ENCODE results near the gene METTL27.
"Not testable (repeated sequence)": the region's sequence is repeated elsewhere in the genome, so short reads cannot be mapped to it uniquely, and the experiment has no call there.

Gene METTL27

DNA sequence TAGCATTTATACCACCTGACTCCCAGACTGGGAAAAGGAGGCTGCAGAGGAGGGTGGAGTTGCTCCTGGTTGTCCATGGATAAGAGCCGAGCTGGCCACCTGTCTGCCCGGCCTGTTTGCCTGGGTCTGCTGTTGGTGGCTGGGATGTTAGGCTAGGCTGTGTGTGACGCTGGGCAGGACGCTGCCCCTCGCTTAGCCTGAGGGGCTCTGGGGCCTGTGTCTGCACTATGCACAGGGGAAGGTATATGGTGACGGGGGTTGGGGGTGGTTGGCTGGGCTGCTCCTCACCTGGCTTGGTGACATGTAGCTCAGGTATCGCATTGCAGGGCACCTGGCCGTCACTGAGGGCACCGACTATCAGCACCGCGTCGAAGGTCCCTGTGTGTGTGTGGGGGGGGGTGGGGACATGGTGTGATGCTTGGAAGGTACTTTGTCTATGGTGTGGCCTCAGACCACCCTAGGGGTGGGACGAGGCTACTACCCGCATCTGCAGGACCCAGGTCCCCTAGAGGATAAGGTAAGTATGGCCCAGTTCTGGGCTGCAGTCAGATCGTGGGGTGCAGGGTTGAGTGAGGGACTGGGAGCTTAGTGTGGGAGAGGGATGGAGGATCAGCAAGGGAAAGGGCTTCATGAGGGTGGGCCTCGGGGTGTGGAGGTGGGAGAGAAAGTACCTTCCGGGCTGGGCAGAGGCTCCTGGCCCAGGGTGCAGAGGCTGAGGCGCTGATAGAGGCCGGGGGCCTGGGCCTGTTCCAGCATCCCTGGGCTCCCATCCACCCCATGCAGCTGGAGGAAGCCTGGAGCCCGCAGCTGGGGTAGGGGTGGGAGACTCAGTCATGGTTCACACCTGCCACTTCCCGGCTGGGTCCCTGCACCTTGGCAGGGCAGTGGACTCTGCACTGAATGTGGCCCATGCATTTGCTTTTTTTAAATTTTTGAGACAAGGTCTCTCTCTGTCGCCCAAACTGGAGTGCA lies 2.3 kb downstream of the METTL27 start:
- in situ Hi-C loops (cut with HindIII; ENCODE audit: low sequenced_read_pairs) = no loop called here

DNA sequence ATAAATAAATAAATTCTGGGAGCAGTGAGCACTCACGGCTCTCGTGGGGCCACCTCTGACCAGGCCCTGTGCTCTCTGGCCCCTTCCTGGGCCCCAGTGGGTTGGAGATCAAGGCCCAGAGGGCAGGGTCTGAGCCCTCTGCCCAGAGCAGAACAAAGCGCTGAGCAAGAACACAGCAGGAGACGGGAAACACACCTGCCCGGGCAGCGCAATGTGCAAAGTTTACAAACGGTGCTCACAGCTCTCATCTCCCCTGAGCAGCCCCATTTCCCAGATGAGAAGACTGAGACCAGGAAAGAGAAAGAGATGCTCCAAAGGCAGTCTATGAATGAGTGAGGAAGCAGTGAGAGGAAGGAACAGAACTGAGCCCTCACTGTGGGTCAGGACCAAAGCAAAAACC lies 3.0 kb downstream of the METTL27 start:
- in situ Hi-C loops (cut with HindIII; ENCODE audit: low sequenced_read_pairs) = no loop called here

DNA sequence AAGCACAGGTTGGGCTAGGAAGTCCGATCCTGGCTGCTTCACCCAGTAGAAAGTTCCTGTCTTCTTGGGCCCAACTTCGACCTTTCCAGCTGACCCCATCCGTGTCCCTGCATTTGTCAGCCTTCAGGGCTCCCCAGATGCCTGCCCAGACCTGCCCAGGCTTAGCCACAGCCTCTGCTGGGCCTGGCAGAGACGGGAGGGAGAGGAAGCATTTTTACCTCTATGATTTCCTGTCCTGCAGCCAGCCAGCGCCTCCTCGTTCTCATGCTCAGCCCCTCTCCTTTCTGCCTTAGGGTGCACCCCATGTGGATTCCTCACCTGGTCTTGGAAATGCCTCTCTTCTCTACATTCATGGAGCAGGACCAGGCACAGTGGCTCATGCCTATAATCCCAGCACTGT lies 3.7 kb downstream of the METTL27 start:
- in situ Hi-C loops (cut with HindIII; ENCODE audit: low sequenced_read_pairs) = no loop called here

DNA sequence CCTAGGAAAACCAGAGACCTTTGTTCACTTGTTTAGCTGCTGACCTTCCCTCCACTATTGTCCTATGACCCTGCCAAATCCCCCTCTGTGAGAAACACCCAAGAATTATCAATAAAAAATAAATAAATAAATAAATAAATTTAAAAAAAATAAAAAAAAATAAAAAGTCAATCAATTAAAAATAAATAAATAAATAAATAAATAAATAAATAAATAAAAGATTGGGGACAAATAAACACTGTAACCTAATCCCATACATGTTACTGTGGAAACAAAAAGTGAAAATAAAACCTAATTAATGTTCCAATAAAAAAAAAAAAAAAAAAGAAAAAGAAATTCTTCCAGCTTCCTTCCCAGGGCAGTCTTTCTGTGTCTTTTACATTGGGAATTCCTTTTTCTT lies 5.1 kb downstream of the METTL27 start:
- in situ Hi-C loops (cut with HindIII; ENCODE audit: low sequenced_read_pairs) = not testable (repeated sequence)

DNA sequence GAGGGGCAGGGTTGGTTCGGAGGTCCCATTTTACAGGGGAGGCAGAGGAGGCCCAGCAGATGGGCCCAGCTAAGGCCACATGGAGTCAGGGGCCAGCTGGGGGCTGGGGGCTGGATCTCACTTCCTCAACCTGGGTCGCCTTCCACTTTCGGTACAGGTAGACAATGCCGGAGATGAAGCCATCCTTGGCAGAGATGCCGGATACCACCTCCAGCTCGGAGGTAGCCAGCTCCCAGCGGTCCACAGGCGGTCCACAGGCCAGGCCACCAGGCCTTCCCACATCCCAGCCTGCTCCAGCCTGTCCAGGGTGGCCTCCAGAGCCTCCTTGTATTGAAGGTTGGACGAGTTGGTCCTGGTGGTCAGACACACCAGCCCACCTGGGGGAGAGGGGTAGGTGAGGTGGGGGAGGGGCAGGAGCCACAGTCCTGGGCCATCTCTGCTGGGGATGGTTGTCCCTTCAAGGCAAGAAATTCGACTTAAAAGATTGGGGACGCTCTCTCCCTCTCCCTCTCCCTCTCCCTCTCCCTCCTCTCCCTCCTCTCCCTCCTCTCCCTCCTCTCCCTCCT lies 7.6 kb downstream of the METTL27 start:
- in situ Hi-C loops (cut with HindIII; ENCODE audit: low sequenced_read_pairs) = no loop called here

DNA sequence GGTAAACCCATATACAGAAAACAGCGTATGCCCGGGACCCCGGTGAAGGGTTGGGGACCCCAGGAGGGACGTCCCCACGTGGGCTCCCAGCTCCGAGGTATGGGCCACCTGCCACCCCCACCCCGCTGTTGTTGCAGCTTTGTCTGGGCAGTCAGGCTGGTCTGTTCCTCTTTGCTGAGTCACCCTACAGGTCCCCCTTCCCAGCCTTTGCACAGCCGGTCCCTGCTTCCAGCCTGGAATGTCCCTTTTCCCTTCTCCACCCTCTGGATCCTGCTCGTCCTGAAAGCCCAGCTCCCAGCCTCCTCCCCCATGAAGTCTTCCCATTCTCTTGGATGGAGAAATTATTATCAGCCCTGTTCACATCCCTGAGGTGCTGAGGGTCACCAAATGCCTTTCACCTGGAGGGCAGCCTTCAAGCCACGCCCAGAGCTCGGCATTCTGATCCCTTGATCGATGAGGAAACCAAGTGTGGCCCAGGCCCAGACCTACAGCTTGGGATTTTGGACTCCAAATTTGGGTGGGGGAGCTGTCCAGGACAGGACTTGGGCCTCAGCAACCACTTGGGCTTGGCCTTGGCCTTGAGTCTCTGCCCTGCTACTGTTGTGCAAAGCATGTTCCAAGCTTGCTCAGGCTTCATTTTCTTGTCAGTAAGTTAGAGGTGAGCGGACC lies 8.9 kb downstream of the METTL27 start:
- in situ Hi-C loops (cut with HindIII; ENCODE audit: low sequenced_read_pairs) = no loop called here

DNA sequence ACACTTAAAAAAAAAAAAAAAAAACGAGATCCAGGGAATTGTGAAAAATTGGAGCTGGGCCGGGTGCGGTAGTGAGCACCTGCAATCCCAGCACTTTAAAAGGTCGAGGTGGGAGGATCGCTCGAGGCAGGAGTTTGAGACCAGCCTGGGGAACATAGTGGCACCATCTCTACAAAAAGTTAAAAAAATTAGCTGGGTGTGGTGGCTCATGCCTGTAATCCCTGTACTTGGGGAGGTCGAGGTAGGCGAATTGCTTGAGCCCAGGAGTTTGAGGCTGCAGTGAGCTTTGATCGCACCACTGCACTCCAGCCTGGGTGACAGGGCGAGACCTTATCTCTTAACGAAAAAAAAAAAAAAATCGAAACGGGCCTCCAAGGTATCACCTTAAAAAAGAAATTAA lies 9.5 kb downstream of the METTL27 start:
- in situ Hi-C loops (cut with HindIII; ENCODE audit: low sequenced_read_pairs) = no loop called here

DNA sequence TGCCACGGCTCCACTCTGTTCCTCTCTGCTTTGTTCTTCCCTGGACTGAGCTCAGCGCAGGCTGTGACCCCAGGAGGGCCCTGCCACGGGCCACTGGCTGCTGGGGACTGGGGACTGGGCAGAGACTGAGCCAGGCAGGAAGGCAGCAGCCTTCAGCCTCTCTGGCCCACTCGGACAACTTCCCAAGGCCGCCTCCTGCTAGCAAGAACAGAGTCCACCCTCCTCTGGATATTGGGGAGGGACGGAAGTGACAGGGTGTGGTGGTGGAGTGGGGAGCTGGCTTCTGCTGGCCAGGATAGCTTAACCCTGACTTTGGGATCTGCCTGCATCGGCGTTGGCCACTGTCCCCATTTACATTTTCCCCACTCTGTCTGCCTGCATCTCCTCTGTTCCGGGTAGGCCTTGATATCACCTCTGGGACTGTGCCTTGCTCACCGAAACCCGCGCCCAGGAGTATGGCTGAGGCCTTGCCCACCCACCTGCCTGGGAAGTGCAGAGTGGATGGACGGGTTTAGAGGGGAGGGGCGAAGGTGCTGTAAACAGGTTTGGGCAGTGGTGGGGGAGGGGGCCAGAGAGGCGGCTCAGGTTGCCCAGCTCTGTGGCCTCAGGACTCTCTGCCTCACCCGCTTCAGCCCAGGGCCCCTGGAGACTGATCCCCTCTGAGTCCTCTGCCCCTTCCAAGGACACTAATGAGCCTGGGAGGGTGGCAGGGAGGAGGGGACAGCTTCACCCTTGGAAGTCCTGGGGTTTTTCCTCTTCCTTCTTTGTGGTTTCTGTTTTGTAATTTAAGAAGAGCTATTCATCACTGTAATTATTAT lies 10.3 kb downstream of the METTL27 start:
- in situ Hi-C loops (cut with HindIII; ENCODE audit: low sequenced_read_pairs) = no loop called here

DNA sequence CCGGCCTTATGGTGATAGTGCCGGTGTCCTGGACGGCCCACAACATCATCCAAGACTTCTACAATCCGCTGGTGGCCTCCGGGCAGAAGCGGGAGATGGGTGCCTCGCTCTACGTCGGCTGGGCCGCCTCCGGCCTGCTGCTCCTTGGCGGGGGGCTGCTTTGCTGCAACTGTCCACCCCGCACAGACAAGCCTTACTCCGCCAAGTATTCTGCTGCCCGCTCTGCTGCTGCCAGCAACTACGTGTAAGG lies 10.8 kb downstream of the METTL27 start:
- in situ Hi-C loops (cut with HindIII; ENCODE audit: low sequenced_read_pairs) = no loop called here

DNA sequence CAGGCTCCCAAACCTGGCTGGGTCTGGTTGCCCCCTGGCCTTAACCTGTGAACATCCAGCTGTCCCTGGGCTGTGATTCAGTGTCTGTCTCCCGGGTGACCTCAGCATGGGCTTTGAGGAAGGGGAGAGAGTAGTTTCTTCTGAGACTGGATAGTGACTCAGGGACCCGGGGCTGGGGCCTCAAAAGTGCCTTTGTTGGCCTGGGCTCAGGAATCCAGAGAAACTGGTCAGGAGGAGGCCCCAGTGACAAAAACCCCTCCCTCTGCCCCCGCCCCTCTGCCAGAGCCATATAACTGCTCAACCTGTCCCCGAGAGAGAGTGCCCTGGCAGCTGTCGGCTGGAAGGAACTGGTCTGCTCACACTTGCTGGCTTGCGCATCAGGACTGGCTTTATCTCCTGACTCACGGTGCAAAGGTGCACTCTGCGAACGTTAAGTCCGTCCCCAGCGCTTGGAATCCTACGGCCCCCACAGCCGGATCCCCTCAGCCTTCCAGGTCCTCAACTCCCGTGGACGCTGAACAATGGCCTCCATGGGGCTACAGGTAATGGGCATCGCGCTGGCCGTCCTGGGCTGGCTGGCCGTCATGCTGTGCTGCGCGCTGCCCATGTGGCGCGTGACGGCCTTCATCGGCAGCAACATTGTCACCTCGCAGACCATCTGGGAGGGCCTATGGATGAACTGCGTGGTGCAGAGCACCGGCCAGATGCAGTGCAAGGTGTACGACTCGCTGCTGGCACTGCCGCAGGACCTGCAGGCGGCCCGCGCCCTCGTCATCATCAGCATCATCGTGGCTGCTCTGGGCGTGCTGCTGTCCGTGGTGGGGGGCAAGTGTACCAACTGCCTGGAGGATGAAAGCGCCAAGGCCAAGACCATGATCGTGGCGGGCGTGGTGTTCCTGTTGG lies 11.4 kb downstream of the METTL27 start, which contains the start of gene CLDN4:
CLDN4 (plus strand) TSS at position 316 of the 903 bp plus-strand sequence; CDS start at position 522, 206 bp downstream.
- in situ Hi-C loops (cut with HindIII; ENCODE audit: low sequenced_read_pairs) = no loop called here

DNA sequence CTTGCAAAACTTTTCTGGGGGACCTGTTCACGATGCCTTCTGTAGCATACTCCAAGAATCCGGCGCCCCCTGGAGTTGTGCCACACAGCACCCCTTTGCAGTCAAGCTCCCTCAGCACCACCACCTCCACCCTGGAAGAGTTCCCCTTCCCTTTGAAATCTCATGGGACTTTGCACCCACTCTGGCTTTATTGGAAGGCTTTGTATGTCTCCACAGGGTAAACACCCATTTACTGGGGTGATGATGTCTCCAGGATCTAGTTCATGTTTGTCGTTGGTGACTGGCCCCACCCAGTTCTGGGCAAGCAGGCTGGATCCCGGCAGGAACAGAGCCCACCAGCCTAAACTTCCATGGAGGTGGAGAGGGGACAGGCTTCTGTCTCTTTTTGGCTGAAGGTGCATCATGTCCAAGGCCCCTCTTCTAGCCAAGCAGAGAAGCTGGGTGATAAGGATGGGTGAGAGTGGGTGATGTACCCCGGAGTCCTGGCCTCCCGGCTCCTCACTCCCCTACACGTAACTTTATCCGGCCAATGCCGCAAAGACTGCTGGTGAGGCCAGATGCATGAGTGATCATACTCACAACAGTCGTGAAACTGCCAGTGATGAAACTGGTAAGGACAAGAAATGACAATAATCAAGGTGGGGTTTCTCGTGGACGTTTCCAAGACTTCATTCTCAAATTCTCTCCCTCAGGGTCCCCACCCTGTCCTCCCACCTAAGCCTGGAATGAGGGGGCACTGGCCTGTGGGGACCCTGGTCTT lies 12.2 kb downstream of the METTL27 start:
- in situ Hi-C loops (cut with HindIII; ENCODE audit: low sequenced_read_pairs) = no loop called here

DNA sequence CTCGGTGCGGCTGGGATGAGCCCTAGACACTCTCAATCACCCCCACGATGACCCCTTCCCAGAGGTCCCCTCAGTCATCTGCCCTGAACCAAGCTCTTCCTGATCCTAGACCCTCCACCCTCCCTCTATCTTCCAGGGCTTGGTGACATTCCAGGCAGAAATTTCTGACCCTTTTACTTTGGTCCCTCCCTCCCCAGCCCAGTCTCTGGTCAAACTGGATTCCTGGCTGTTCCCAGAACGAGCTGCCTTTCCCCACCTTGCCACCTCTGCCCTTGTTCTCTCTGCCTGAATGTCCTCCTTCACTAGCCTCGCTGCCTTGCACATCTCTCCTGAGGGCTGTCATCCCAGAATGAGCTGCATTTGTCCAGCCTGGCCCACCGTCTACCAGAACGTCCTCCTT lies 12.8 kb downstream of the METTL27 start:
- in situ Hi-C loops (cut with HindIII; ENCODE audit: low sequenced_read_pairs) = no loop called here

DNA sequence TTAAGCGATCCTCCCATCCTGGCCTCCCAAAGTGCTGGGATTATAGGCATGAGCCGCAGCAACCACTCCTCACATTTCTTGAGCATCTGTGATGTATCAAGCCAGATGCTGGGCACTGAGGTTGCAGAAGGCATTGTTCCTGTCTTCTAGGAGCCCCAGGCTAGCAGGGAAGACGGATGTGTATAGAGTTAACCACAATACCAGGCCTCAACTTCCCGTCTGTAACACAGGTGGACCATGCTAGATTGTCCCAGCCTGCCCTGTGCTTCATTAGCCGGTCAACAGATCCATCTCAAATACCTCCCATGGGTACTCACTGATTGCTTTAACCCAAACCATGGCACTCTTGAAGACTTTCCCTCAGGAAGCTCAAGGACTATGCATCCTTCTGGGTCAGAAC lies 13.3 kb downstream of the METTL27 start:
- in situ Hi-C loops (cut with HindIII; ENCODE audit: low sequenced_read_pairs) = no loop called here

DNA sequence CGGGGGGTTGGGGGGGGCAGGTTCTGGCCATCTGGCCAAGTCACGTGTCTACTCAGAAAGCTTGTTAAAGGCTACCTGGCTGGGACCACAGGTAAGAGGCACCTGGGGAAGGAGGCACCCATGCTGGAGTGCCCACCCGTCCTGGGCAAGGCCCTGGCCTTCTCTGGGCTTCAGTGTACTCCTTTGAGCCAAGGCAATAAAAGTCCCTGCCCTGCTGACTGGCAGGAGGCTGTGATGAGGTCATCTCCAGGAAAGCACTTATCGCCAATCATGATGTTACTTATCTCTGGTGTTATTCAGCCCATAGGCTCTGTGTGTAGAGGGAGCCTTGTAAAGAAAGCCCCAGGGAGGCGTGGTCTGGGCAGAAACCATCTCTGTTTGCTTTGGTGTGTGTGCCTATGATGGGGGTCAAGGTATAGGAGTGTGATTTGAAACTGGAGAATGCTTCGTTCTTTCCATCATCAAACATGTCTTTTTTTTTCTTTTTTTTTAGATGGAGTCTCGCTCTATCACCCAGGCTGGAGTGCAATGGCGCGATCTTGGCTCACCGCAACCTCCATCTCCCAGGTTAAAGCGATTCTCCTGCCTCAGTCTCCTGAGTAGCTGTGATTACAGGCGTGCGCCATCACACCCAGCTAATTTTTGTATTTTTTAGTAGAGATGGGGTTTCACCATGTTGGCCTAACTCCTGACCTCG lies 14.1 kb downstream of the METTL27 start:
- in situ Hi-C loops (cut with HindIII; ENCODE audit: low sequenced_read_pairs) = no loop called here

DNA sequence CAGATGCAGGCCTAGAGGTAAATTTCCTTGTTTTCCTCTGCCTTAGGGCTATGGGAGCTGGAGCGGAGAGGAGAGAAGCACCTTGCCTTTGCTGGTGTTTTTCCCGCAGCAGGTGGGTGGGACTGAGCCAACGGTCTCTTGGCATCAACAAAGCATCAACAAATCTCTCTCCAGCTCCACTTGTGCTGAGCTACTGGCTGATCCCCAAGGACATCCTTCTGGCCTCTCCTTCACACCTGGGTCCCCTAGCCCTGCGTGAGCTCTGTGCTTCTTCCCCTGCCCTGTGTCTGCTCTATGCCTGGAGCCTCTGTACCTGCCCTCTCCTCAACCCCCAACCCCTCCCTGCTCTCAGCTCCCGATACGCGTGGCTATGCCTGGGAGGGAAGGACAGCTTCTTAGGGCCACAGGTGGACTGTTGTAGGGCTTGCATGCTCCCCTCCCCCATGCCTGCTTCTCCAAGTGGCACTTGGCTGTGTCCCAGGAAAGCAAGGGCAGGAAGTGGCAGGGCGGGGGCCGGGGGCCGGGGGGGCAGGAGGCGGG lies 14.7 kb downstream of the METTL27 start:
- in situ Hi-C loops (cut with HindIII; ENCODE audit: low sequenced_read_pairs) = no loop called here

DNA sequence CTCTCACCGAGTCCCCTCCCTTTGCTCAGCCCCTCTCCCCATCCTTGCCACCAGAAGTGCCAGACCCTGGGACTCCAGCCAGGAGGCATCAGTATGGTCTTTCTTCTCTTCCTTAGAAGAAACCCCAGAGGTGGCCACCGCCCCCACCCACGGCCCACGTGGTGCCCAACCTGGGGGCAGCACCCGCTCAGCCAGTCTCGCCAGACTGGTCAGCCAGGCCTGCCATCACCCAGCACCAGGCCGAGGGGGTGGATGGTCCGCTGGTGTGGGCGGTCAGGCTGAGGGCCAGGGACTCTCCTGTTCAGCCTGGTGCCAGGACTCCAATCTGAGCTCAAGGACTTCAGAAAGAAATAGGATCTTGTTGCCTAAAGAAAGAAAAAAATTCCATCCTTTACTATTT lies 17.3 kb downstream of the METTL27 start:
- in situ Hi-C loops (cut with HindIII; ENCODE audit: low sequenced_read_pairs) = loop anchor here (25.0 kb wide), 1 partner anchor 187 kb away; no protein-coding TSS in a partner anchor

DNA sequence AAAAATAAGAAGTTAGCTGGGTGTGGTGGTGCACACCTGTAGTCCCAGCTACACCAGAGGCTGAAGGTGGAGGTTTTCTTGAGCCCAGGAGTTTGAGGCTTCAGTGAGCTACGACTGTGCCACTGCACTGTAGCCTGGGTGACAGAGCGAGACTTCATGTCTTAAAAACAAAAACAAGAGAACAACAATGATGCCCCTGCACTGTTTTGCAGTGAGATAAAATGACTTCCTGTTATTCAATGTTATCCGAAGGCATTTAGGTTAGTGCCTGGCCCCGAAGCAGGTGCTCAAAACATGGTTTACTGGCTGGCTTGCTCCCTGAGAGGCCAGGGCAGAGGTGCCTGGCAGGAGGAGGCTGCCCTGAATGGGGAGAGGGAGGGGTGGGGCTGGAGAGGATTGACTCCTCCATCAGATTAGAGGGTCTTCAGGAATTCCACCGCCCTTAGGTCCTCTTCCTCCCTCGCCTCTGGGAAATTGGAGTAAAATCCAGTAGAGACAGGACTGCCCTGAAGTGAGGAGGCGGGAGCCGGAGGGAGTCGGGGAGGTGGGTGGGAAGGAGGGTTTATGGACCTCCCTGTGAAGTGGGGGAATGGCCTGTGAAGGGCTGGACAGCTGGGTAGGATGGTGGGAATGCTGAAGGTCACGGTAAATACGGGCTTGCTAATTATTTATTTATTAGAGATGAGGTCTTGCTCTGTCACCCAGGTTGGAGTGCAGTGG lies 18.3 kb downstream of the METTL27 start:
- in situ Hi-C loops (cut with HindIII; ENCODE audit: low sequenced_read_pairs) = loop anchor here (25.0 kb wide), 1 partner anchor 188 kb away; no protein-coding TSS in a partner anchor

DNA sequence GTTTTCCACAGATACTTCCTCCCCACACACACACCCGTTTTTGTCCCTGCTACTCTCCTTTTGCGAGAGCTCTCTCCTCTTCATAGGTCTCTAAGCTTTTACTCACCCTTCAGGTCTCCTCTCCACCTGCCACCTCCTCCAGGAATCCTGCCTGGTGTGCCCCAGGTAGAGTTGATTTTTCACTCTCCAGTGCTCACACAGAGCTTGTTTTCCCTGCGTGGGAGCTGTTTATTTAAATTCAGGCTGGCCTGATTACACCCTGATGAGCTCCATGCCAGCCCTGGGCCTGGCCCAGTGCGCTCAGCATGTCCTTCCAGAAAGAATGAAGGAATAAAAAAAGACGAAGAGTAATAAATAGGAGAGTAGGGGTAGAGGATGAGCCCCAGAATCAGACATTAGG lies 19.1 kb downstream of the METTL27 start:
- in situ Hi-C loops (cut with HindIII; ENCODE audit: low sequenced_read_pairs) = loop anchor here (25.0 kb wide), 1 partner anchor 189 kb away; no protein-coding TSS in a partner anchor

Measured in endothelial cell of hepatic sinusoid (primary cell).